Measurements from ENCODE around the gene ITPRID2. TPM values are rescaled to one million over a fixed set of nuclear protein-coding genes. Genes with fewer than 3 reads are reported as not detected.

The ITPRID2 gene
- total RNA-seq, 2 experiments from 2014 or later, result 42.5 to 50.8 TPM

DNA sequence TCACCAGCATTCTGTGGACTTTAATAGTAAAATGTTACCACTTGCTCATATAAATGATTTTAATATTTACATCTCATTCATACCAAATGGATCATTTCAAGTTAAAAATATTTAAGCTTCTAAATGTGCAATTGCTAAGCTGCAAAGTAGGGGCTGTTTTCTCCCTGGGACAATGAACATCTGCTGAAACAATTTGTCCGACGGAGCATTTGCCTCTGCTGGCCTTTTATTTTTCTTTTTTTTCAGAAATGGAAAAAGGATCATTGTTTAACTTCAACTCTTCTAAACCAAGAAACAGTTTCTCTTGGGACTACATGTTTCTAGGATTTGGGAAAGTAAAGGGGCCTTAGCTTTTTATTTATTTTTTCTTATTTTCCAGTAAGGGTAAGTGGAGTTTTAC, 43.8 kb upstream of the ITPRID2 start:
- Mint-ChIP-seq H3K36me3 (ENCODE audit: low read depth) (no peaks in the 10 kb centered on the region), H3K9me3 (no peaks in the 10 kb centered on the region), H3K4me1 (ENCODE audit: low read depth) (no peaks in the 10 kb centered on the region), H3K27ac (no peak overlapping the region), H3K27me3 (peaks cover 5% of the 10 kb centered on the region), H3K4me3 (no peak overlapping the region)
- DNase-seq, result no peak
- TF ChIP-seq, protein P1, sequence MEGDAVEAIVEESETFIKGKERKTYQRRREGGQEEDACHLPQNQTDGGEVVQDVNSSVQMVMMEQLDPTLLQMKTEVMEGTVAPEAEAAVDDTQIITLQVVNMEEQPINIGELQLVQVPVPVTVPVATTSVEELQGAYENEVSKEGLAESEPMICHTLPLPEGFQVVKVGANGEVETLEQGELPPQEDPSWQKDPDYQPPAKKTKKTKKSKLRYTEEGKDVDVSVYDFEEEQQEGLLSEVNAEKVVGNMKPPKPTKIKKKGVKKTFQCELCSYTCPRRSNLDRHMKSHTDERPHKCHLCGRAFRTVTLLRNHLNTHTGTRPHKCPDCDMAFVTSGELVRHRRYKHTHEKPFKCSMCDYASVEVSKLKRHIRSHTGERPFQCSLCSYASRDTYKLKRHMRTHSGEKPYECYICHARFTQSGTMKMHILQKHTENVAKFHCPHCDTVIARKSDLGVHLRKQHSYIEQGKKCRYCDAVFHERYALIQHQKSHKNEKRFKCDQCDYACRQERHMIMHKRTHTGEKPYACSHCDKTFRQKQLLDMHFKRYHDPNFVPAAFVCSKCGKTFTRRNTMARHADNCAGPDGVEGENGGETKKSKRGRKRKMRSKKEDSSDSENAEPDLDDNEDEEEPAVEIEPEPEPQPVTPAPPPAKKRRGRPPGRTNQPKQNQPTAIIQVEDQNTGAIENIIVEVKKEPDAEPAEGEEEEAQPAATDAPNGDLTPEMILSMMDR (IDR thresholded peaks at IDR 0.05), result no peak
- intact Hi-C loops (cut with micrococcal nuclease), result no loop called here
- POLR2A ChIA-PET, result no interaction called here
- ATAC-seq, result no peak
- CTCF ChIA-PET, result no interaction called here

DNA sequence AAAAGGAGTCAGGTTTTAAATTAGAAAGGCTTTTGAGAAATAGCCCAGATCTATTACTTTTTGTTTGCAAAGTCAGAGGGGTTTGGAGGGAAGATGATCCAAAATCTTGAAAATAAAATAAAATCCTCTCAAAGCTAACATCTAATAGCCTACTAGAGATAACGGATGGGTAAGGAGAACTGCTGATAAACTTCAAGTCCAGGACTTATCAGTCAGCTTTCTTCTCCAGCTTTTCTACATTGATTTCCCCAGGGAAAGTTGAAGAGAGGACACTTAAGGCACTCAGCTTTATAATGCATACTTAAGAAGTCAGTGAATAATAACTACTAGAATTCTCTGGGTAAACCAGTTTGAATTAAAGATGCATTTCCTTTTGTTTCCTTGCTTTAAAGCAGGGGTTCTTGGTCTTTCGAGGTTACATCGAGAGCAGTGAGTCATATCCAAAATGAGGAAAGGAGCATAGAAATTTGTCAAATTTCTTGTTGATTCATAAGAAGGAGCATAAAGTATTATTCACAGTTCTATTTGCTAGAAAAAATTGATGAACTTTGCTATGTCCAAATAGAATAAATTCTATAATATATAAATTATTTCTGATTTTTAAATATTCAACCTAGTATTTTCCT, 43.2 kb upstream of the ITPRID2 start:
- intact Hi-C loops (cut with micrococcal nuclease), result no loop called here
- DNase-seq (no peak), ATAC-seq (no peak)
- H3K4me1 Mint-ChIP-seq (ENCODE audit: low read depth), result no peaks in the 10 kb centered on the region
- H3K9me3 Mint-ChIP-seq, result no peaks in the 10 kb centered on the region
- no peaks in the 10 kb centered on the region for H3K36me3 Mint-ChIP-seq (ENCODE audit: low read depth)
- H3K27me3 Mint-ChIP-seq, result peaks cover 4% of the 10 kb centered on the region
- TF ChIP-seq, protein P1 (IDR thresholded peaks at IDR 0.05), result no peak
- ChIA-PET CTCF (no interaction called here), POLR2A (no interaction called here)
- H3K4me3 Mint-ChIP-seq, result no peak overlapping the region
- no peak overlapping the region for H3K27ac Mint-ChIP-seq

DNA sequence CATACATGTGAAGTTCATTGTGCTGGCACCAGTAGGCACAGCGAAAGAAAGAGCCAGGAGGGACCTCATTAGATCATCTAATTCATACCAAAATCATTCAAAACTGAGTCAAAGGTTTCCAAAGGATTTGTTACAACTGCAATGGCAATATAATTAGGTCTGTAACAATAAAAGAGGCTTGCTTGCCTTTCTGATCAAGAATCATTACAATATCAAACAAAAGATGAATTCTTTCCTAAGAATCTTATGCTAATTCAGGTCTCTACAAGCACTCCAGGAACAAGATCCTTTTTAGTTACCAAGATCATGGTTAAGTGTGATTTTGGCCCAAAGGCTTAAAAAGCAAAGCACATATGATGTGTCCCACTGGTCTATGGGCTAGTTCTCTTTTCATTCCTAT, 41.9 kb upstream of the ITPRID2 start:
- H3K4me1 Mint-ChIP-seq (ENCODE audit: low read depth), result no peaks in the 10 kb centered on the region
- no peak overlapping the region for H3K4me3 Mint-ChIP-seq
- ChIA-PET CTCF (no interaction called here), POLR2A (no interaction called here)
- TF ChIP-seq, protein P1 (IDR thresholded peaks at IDR 0.05), result no peak
- no peaks in the 10 kb centered on the region for H3K36me3 Mint-ChIP-seq (ENCODE audit: low read depth)
- no peak for DNase-seq
- no peak for ATAC-seq
- intact Hi-C loops (cut with micrococcal nuclease), result no loop called here
- H3K27ac Mint-ChIP-seq, result no peak overlapping the region
- no peaks in the 10 kb centered on the region for H3K9me3 Mint-ChIP-seq
- peaks cover under 1% of the 10 kb centered on the region for H3K27me3 Mint-ChIP-seq

DNA sequence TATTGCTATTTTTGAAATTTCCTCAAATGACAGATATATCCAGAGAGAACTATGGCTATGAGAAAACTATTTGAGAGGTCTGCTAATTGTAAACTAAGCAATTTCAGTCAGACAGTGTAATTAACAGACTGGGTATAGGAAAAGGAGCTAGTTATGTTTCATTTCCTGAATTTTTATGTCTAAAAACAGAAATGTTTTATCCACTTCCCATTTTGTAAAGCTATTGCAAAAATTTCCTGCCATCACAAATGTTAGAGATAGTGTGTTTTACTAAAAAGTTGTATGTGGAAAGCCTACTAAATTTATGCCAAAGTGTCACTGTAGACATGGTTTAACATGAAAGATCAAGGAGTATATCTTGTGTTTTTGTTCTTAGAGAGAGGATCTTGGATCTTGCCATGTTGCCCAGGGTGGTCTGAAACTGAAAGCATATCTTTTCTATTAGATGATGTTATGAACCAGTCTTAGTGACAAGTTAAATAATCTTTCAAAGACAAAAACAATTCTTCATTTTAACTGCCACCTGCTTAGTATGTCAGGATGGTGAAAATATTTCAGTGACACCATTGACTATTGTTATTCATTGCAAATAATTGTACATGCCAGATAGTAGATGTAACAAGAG, 40.5 kb upstream of the ITPRID2 start:
- ATAC-seq (no peak), DNase-seq (no peak)
- intact Hi-C loops (cut with micrococcal nuclease), result no loop called here
- H3K4me3 Mint-ChIP-seq, result no peak overlapping the region
- H3K36me3 Mint-ChIP-seq (ENCODE audit: low read depth), result no peaks in the 10 kb centered on the region
- H3K4me1 Mint-ChIP-seq (ENCODE audit: low read depth), result no peaks in the 10 kb centered on the region
- H3K9me3 Mint-ChIP-seq, result no peaks in the 10 kb centered on the region
- TF ChIP-seq, protein P1 (IDR thresholded peaks at IDR 0.05), result no peak
- ChIA-PET POLR2A (no interaction called here), CTCF (no interaction called here)
- no peak overlapping the region for H3K27ac Mint-ChIP-seq
- H3K27me3 Mint-ChIP-seq, result no peaks in the 10 kb centered on the region

DNA sequence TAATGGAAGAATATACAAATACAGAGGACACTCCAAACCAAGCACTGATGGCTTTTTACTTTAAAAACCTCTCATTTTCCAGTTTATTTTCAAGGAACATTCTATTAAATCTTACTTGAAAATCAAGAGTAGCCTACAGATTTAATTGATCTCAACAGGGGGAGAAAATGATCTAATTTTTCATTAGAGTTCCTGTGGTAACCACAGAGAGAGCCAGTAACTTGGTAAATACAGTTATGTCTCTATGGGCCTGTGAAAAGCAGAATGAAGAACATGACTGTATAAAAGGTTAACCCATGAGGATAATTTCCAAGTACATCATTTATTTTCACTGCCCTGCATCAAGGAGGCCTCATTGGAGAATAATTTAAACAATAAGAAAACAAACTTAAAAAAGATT, 39.8 kb upstream of the ITPRID2 start:
- Mint-ChIP-seq H3K27ac (no peak overlapping the region), H3K27me3 (no peaks in the 10 kb centered on the region), H3K4me1 (ENCODE audit: low read depth) (no peaks in the 10 kb centered on the region), H3K36me3 (ENCODE audit: low read depth) (no peaks in the 10 kb centered on the region), H3K4me3 (no peak overlapping the region), H3K9me3 (no peaks in the 10 kb centered on the region)
- ATAC-seq (no peak), DNase-seq (no peak)
- ChIA-PET POLR2A (no interaction called here), CTCF (no interaction called here)
- intact Hi-C loops (cut with micrococcal nuclease), result no loop called here
- TF ChIP-seq, protein P1 (IDR thresholded peaks at IDR 0.05), result no peak

Measured in activated CD8-positive, alpha-beta T cell treated with anti-CD3 and anti-CD28 coated beads for 36 hours (primary cell).